Hepatic stellate cell (primary cell): Measurements from ENCODE around the gene CEL.

Experiments
- DNase-seq: peaks from one replicate; pipeline ENCODE4 v3.0.0; 2011; ENCODE audit warnings: low spot score

The CEL gene

DNA sequence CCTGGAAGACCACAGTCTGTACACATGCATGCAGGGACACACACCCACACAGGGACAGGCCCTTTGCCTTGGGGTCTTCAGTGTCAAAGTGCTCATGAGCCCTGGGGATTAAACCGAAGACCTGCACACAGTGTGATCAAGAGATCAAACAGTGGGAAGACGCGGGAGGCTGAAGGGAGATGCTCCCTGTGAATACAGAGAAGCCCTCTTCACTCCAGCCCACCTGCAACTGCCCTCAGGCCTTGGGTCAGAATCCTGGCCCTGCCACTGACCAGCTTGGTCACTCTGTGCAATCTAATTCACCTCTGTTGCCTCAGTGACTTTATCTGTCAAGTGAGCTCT, 56.4 kb downstream of the CEL start:
- no peak for DNase-seq

DNA sequence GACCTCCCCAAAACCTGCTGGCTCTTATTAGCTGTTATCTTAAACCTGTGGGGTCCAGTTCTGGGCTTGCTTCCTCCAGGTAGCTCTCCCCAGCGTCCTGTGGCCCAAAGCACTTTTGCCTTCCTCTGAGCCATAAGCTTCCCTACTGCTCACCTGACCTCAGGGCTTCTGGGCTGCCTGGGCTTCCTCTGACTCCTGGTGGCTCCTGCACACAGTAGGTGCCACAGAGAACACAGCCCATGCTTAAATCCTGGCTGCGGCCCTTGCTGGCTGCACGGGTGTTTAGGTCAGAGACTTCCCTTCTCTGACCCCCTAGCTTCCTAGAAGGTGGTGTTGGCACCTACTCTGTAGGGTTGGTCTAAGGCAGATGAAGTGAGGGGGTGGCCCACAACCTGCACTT, 56.8 kb downstream of the CEL start:
- DNase-seq, result no peak

DNA sequence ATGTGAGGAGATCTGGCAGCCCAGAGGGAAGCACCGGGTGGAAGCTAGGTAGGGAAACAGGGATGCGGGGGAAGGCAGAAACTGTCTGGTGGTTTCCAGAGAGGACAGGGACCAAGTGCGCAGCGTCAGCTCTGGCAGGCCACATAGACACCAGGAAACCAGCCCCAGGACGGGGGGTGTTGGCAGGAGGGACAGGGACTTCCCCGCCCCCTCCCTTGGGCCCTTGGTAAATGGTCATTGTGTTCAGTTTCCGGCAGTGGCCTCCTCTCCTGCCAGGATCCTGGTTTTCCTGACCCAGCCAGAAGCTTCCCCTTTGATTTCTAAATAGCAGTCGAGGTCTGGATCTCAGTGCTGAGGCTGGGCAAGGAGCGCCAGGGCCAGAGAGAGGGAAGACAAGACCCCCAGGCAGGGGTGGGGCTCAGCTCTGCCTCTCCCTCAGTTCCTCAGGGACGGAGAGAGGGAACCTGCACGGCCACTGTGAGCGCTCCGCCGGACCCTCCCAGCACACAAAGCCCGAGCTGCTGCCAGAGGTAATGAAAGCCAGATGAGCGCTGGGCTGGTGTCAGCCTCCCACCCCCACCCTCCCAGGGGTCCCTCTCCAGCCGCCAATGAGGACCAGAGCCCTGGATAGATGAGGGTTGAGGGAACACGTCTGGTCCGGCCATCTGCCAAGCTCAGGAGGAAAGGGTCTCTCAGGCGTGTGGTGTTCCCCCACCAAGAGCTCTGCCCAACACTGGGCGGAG, 57.5 kb downstream of the CEL start:
- no peak for DNase-seq

DNA sequence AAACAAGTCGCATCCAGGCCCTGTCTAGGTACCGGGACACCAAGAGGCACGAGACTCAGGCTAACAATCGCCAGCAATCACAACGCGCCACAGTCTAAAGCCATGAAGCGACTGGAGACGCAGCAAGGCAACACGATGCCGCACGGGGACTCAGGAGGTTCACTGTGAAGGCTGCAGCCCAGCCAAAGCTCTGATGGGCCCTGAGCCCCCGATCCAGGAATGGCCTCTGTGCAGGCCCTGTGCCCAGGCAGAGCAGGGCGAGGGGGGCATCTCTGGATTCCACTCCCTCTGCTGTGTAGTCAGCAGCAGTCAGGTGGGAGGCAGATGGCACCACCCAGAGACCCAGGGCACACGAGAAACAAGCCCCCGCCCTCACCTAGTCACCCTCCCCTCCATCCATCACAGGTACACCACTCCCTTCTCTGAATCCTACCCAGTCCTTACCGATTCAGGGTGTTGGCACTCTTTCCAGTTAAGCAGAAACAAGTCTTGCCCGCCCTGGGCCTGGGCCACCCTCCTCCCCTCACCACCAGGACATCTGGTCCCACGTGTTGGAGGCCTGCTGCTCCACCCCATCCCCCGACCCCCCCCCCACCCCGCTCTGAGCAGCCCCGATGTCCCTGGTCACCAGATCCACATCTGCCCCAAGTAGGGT, 58.2 kb downstream of the CEL start:
- no peak for DNase-seq

DNA sequence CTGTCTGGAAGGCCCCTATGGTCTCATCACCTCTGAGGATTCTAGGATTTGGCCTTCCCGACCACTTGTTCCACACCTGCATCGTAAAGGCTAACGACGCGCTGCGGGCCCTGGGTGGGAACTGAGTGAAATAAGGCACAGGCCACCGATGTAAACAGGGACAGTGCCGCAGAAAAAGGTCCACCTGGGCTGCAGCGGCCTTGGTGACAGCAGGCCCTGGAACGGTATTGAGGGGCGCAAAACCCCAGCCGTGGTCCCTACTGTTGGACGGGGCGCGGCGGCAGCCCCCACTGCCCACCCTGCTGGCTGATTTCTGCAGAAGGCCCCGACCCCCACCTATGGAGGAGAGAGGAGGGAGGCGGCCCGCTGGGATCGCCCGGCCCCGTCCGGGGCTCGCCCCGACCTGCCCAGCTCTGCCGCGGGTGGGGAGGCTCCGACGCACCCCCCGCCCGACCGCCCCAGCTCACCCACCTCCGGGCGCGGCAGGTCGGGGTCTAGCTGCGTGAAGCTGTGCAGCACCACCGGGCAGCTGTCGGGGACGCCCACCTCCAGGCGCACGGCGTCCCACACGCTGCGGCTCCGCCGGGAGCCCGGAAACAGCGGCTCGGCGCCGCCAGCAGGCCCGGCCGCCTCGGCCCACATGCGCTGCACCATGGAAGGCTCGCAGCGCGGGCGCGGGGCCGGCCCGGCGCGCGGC, 58.9 kb downstream of the CEL start:
- no peak for DNase-seq
